Trophoblast cell (in vitro differentiated cells and primary cell): ENCODE measurements around the gene ATP9B.
"Not testable (repeated sequence)": the region's sequence is repeated elsewhere in the genome, so short reads cannot be mapped to it uniquely, and the experiment has no call there.

Experiments used
- DNase-seq, 2 donors: peaks; one replicate each; pipeline ENCODE4 v3.0.0-alpha.2; 2016
- H2AFZ ChIP-seq: 2 replicates; pipeline ENCODE4 v1.6.1; 2013; ENCODE audit warnings: low read length, moderate library complexity, mild to moderate bottlenecking; ENCODE audit not compliant: insufficient read depth, poor library complexity
- H2AK5ac ChIP-seq: 2 replicates; pipeline ENCODE4 v1.6.1; 2013; ENCODE audit warnings: mild to moderate bottlenecking, low read length
- H2BK120ac ChIP-seq: 2 replicates; pipeline ENCODE4 v1.6.1; 2013; ENCODE audit warnings: low read length, mild to moderate bottlenecking, moderate library complexity; ENCODE audit not compliant: insufficient read depth, poor library complexity
- H2BK12ac ChIP-seq: 2 replicates; pipeline ENCODE4 v1.6.1; 2013; ENCODE audit warnings: mild to moderate bottlenecking, low read length, moderate library complexity
- H2BK5ac ChIP-seq: 2 replicates; pipeline ENCODE4 v1.6.1; 2013; ENCODE audit warnings: low read length, low read depth, moderate library complexity, mild to moderate bottlenecking; ENCODE audit not compliant: poor library complexity
- H3K14ac ChIP-seq: 2 replicates; pipeline ENCODE4 v1.6.1; 2013; ENCODE audit warnings: mild to moderate bottlenecking, low read length
- H3K18ac ChIP-seq: 2 replicates; pipeline ENCODE4 v1.6.1; 2013; ENCODE audit warnings: mild to moderate bottlenecking, low read length
- H3K23ac ChIP-seq: 2 replicates; pipeline ENCODE4 v1.6.1; 2013; ENCODE audit warnings: low read length
- H3K27ac ChIP-seq: 2 replicates; pipeline ENCODE4 v1.5.1; 2013; ENCODE audit warnings: low read depth, mild to moderate bottlenecking, inconsistent platforms, low read length, moderate library complexity
- H3K27me3 ChIP-seq: 2 replicates; pipeline ENCODE4 v1.6.1; 2013; ENCODE audit warnings: inconsistent platforms, mild to moderate bottlenecking, low read length, moderate library complexity; ENCODE audit not compliant: insufficient read depth
- H3K36me3 ChIP-seq, 2 experiments: 1 replicate in 1 of 2; 2 replicates in 1 of 2; pipeline ENCODE4 v1.6.1; 2013; ENCODE audit warnings: low read length in 2 of 2, mild to moderate bottlenecking in 2 of 2, moderate library complexity in 1 of 2; ENCODE audit not compliant: insufficient read depth in 2 of 2, control insufficient read depth in 1 of 2
- H3K4ac ChIP-seq: 2 replicates; pipeline ENCODE4 v1.6.1; 2013; ENCODE audit warnings: low read depth, mild to moderate bottlenecking, low read length, moderate library complexity
- H3K4me1 ChIP-seq, 2 experiments: 1 replicate in 1 of 2; 2 replicates in 1 of 2; pipeline ENCODE4 v1.6.1; 2013; ENCODE audit warnings: low read length in 2 of 2, mild to moderate bottlenecking in 2 of 2, moderate library complexity in 1 of 2; ENCODE audit not compliant: insufficient read depth in 2 of 2, control insufficient read depth in 1 of 2
- H3K4me2 ChIP-seq: 2 replicates; pipeline ENCODE4 v1.6.1; 2013; ENCODE audit warnings: inconsistent platforms, mild to moderate bottlenecking, low read length, moderate library complexity
- H3K4me3 ChIP-seq: 2 replicates; pipeline ENCODE4 v1.5.1; 2013; ENCODE audit warnings: mild to moderate bottlenecking, low read depth, low read length, inconsistent platforms
- H3K79me1 ChIP-seq: one replicate; pipeline ENCODE4 v1.6.1; 2013; ENCODE audit warnings: low read length
- H3K79me2 ChIP-seq: 2 replicates; pipeline ENCODE4 v1.6.1; 2013; ENCODE audit warnings: low read length, mild to moderate bottlenecking; ENCODE audit not compliant: control insufficient read depth, insufficient read depth, poor library complexity
- H3K9ac ChIP-seq: 2 replicates; pipeline ENCODE4 v1.6.1; 2013; ENCODE audit warnings: mild to moderate bottlenecking, low read length
- H3K9me3 ChIP-seq: 2 replicates; pipeline ENCODE4 v1.6.1; 2013; ENCODE audit warnings: low read depth, mild to moderate bottlenecking, control low read depth, inconsistent platforms, low read length; ENCODE audit not compliant: insufficient read depth
- H4K12ac ChIP-seq: 2 replicates; pipeline ENCODE4 v1.6.1; 2013; ENCODE audit warnings: low read depth, mild to moderate bottlenecking, low read length, moderate library complexity
- H4K8ac ChIP-seq: 2 replicates; pipeline ENCODE4 v1.6.1; 2013; ENCODE audit warnings: low read depth, mild to moderate bottlenecking, low read length, moderate library complexity
- H4K91ac ChIP-seq: one replicate; pipeline ENCODE4 v1.6.1; 2013; ENCODE audit warnings: low read depth, mild to moderate bottlenecking, low read length, moderate library complexity
- WGBS: extraction: QIAGEN DNeasy Blood & Tissue Kit; methylation state at CpG from one replicate; pipeline ENCODE4 v1.1.7; 2013; ENCODE audit warnings: missing lambda C conversion rate; ENCODE audit not compliant: insufficient read length, insufficient coverage; ENCODE audit errors: extremely low coverage; 5-methylcytosine and 5-hydroxymethylcytosine counted together

ATP9B gene

GRCh38 chr18:79327199-79327721 is 258.1 kb downstream of the ATP9B start:
- Histone ChIP-seq H3K4me1 (peaks cover 0 to 2% of the 10 kb centered on the region in 2 experiments), H4K8ac (no peak overlapping the region), H3K36me3 (peaks cover 3 to 4% of the 10 kb centered on the region in 2 experiments), H3K9ac (no peak overlapping the region), H4K12ac (no peak overlapping the region), H3K4me3 (peak overlapping the region; percentile 33), H3K4ac (no peak overlapping the region), H4K91ac (no peak overlapping the region), H3K27me3 (no peaks in the 10 kb centered on the region), H3K79me2 (no peaks in the 10 kb centered on the region), H3K4me2 (no peak overlapping the region), H3K18ac (no peak overlapping the region), H3K27ac (no peak overlapping the region), H3K23ac (no peak overlapping the region), H2BK120ac (no peak overlapping the region), H3K79me1 (no peaks in the 10 kb centered on the region), H2AK5ac (no peak overlapping the region), H3K9me3 (peaks cover 9% of the 10 kb centered on the region), H2BK12ac (no peak overlapping the region), H3K14ac (no peak overlapping the region), H2AFZ (no peak overlapping the region), H2BK5ac (no peak overlapping the region)
- DNase-seq, result no peak
- no CpG with 5 or more reads among the region's 26 CpGs for WGBS

DNA sequence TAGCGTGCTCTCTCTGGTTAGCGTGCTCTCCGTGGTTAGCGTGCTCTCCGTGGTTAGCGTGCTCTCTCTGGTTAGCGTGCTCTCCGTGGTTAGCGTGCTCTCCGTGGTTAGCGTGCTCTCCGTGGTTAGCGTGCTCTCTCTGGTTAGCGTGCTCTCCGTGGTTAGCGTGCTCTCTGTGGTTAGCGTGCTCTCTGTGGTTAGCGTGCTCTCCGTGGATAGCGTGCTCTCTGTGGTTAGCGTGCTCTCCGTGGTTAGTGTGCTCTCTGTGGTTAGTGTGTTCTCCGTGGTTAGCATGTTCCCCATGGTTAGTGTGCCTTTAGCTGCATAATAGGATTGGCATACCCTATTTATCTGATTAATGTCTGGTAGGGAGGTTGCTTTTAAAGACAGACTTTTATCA is 258.7 kb downstream of the ATP9B start:
- H3K18ac ChIP-seq, H3K27me3 ChIP-seq, H4K8ac ChIP-seq, H3K36me3 ChIP-seq, H3K4me3 ChIP-seq, H3K4me1 ChIP-seq, H3K27ac ChIP-seq, H3K79me2 ChIP-seq, H3K14ac ChIP-seq, H2AK5ac ChIP-seq, H3K23ac ChIP-seq, H3K9me3 ChIP-seq, H2BK120ac ChIP-seq, H3K9ac ChIP-seq, H2AFZ ChIP-seq, H3K4me2 ChIP-seq, H2BK5ac ChIP-seq, H3K4ac ChIP-seq, H2BK12ac ChIP-seq, H3K79me1 ChIP-seq, H4K91ac ChIP-seq, DNase-seq, H4K12ac ChIP-seq: not testable (repeated sequence)
- no CpG with 5 or more reads among the region's 23 CpGs for WGBS

DNA sequence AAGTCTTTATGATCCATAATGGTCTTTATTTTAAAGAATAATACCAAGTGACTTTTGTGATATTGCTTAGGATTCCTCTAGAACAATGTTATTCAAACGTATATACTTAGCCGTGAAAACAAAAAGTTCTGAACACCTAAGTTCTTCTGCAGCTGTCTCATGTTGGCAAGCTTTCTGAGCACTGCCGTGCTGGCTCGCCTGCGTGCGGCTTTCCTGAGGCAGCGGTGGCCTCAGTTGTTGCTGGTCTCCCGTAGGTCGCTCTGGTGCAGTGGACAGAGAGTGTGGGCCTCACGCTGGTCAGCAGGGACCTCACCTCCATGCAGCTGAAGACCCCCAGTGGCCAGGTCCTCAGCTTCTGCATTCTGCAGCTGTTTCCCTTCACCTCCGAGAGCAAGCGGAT is 259.7 kb downstream of the ATP9B start:
- Histone ChIP-seq H3K4ac (no peak overlapping the region), H3K9me3 (peaks cover 9% of the 10 kb centered on the region), H2BK120ac (no peak overlapping the region), H3K9ac (no peak overlapping the region), H3K18ac (no peak overlapping the region), H4K91ac (no peak overlapping the region), H3K23ac (no peak overlapping the region), H3K79me2 (no peaks in the 10 kb centered on the region), H2BK5ac (no peak overlapping the region), H3K36me3 (peaks cover 7% of the 10 kb centered on the region in 2 experiments), H3K4me1 (peaks cover 0 to 2% of the 10 kb centered on the region in 2 experiments), H3K4me2 (no peak overlapping the region), H3K27ac (no peak overlapping the region), H2AFZ (no peak overlapping the region), H2BK12ac (no peak overlapping the region), H3K14ac (no peak overlapping the region), H3K79me1 (no peaks in the 10 kb centered on the region), H2AK5ac (no peak overlapping the region), H3K27me3 (no peaks in the 10 kb centered on the region), H3K4me3 (no peak overlapping the region), H4K12ac (no peak overlapping the region), H4K8ac (no peak overlapping the region)
- no CpG with 5 or more reads among the region's 12 CpGs for WGBS
- DNase-seq, result no peak

DNA sequence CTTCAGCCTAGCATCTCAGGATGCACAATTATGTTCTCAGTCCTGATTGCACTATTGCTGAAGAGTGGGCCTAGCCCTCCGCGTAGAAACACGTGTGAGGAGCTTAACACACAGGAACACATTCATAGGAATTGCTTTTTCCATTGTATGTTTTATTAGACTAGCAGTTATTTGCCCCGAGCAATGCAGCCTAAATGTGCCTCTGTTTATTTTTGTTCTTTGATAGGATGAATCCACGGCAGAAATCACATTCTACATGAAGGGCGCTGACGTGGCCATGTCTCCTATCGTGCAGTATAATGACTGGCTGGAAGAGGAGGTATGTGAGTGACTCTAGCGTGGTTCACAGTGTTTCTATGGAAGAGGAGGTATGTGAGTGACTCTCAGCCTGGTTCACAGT is 260.6 kb downstream of the ATP9B start:
- Histone ChIP-seq H3K23ac (no peak overlapping the region), H3K4me2 (no peak overlapping the region), H3K9me3 (peaks cover 9% of the 10 kb centered on the region), H2BK12ac (no peak overlapping the region), H3K27me3 (no peaks in the 10 kb centered on the region), H3K27ac (no peak overlapping the region), H3K14ac (no peak overlapping the region), H2AK5ac (no peak overlapping the region), H3K9ac (no peak overlapping the region), H3K18ac (no peak overlapping the region), H2AFZ (no peak overlapping the region), H4K8ac (no peak overlapping the region), H3K79me2 (no peaks in the 10 kb centered on the region), H3K79me1 (no peaks in the 10 kb centered on the region), H2BK5ac (no peak overlapping the region), H3K36me3 (peaks cover 7% of the 10 kb centered on the region in 2 experiments), H2BK120ac (no peak overlapping the region), H3K4me3 (no peak overlapping the region), H4K91ac (no peak overlapping the region), H4K12ac (no peak overlapping the region), H3K4ac (no peak overlapping the region), H3K4me1 (peaks cover 0 to 2% of the 10 kb centered on the region in 2 experiments)
- no CpG with 5 or more reads among the region's 9 CpGs for WGBS
- no peak for DNase-seq
